GM21526 (cell line): ENCODE measurements around the gene SRSF12.

Experiments used
- ATAC-seq: cut with Tn5 transposase; IDR thresholded peaks from one replicate; pipeline ENCODE4 v1.9.1; 2021; ENCODE audit warnings: moderate library complexity; ENCODE audit not compliant: unreplicated experiment, low FRiP score

SRSF12 gene

GRCh38 chr6:89117211-89118108, at the start of gene SRSF12:
SRSF12 (minus strand) TSS chr6:89118071; CDS start chr6:89117887, 184 bp downstream.
- peak; percentile 78 for ATAC-seq

GRCh38 chr6:89162047-89162371, 44.1 kb upstream of the SRSF12 start:
- no peak for ATAC-seq

- no peak for ATAC-seq
Observed at GRCh38 chr6:89161326-89162046, 43.6 kb upstream of the SRSF12 start.

GRCh38 chr6:89160331-89161092, 42.6 kb upstream of the SRSF12 start:
- no peak for ATAC-seq

- ATAC-seq = no peak
Observed at GRCh38 chr6:89154131-89154530, 36.3 kb upstream of the SRSF12 start.

GRCh38 chr6:89148016-89148750, 30.3 kb upstream of the SRSF12 start:
- no peak for ATAC-seq

- no peak for ATAC-seq
Observed at GRCh38 chr6:89146718-89147700, 29.1 kb upstream of the SRSF12 start.

GRCh38 chr6:89145956-89146717, 28.3 kb upstream of the SRSF12 start, which contains the start of gene PM20D2:
PM20D2 (plus strand) TSS chr6:89146055; CDS start chr6:89146145, 90 bp downstream.
- ATAC-seq = peak; percentile 70

GRCh38 chr6:89145091-89145955, 27.5 kb upstream of the SRSF12 start:
- peak; percentile 62 for ATAC-seq

GRCh38 chr6:89144354-89144906, 26.6 kb upstream of the SRSF12 start:
- no peak for ATAC-seq

- ATAC-seq = no peak
Observed at GRCh38 chr6:89140347-89141156, 22.7 kb upstream of the SRSF12 start.

- ATAC-seq = no peak
Observed at GRCh38 chr6:89139509-89140346, 21.9 kb upstream of the SRSF12 start.

- ATAC-seq = no peak
Observed at GRCh38 chr6:89138173-89138572, 20.3 kb upstream of the SRSF12 start.

GRCh38 chr6:89134723-89135122, 16.9 kb upstream of the SRSF12 start:
- ATAC-seq = no peak

GRCh38 chr6:89133981-89134380, 16.1 kb upstream of the SRSF12 start:
- ATAC-seq = no peak
